OCI-LY1 (cell line): ENCODE results near the gene CBX4.
A peak's percentile ranks its signal among the peaks of the same experiment; 100 is the strongest.

Experiments
- H2AFZ ChIP-seq: fragments of 200-600 bp; sonication (generic), shearing (Covaris generic); 2 replicates; pipeline ENCODE4 v1.6.0; 2014; ENCODE audit warnings: antibody characterized with exemption, mild to moderate bottlenecking, low read length
- H3F3A ChIP-seq: fragments of 200-600 bp; sonication (generic), shearing (Covaris generic); 2 replicates; pipeline ENCODE4 v1.6.0; 2014; ENCODE audit warnings: mild to moderate bottlenecking, antibody characterized with exemption, low read length, moderate library complexity; ENCODE audit not compliant: insufficient read depth
- H3K27ac ChIP-seq: fragments of 200-600 bp; sonication (generic); 2 replicates; pipeline ENCODE4 v1.5.1; 2014; ENCODE audit warnings: low read length, mixed run types, mild to moderate bottlenecking, low read depth; ENCODE audit not compliant: poor library complexity, severe bottlenecking
- H3K27me3 ChIP-seq: fragments of 200-600 bp; sonication (generic); 2 replicates; pipeline ENCODE4 v1.6.0; 2014; ENCODE audit warnings: antibody characterized with exemption, mild to moderate bottlenecking, low read length, moderate library complexity; ENCODE audit not compliant: insufficient read depth
- H3K36me3 ChIP-seq: fragments of 200-600 bp; sonication (generic); 2 replicates; pipeline ENCODE4 v1.6.1; 2014; ENCODE audit warnings: mild to moderate bottlenecking, antibody characterized with exemption, low read length, moderate library complexity, mixed read lengths; ENCODE audit not compliant: insufficient read depth
- H3K4me1 ChIP-seq: fragments of 200-600 bp; sonication (generic); 2 replicates; pipeline ENCODE4 v1.5.1; 2014; ENCODE audit warnings: mild to moderate bottlenecking, low read length, moderate library complexity; ENCODE audit not compliant: insufficient read depth, severe bottlenecking
- H3K4me2 ChIP-seq: fragments of 200-600 bp; sonication (generic), shearing (Covaris generic); 2 replicates; pipeline ENCODE4 v1.6.1; 2014; ENCODE audit warnings: low read length
- H3K4me3 ChIP-seq: fragments of 200-600 bp; sonication (generic); 2 replicates; pipeline ENCODE4 v1.5.1; 2014; ENCODE audit warnings: low read length, low read depth, mild to moderate bottlenecking, mixed read lengths; ENCODE audit not compliant: poor library complexity, severe bottlenecking
- H3K79me2 ChIP-seq: fragments of 200-600 bp; shearing (Covaris generic); 2 replicates; pipeline ENCODE4 v1.6.1; 2016; ENCODE audit warnings: mixed run types, low read length, mixed read lengths; ENCODE audit not compliant: insufficient read depth
- H3K9ac ChIP-seq: fragments of 200-600 bp; sonication (generic), shearing (Covaris generic); 2 replicates; pipeline ENCODE4 v1.6.1; 2014; ENCODE audit warnings: mild to moderate bottlenecking, low read length, mixed read lengths
- H3K9me2 ChIP-seq: fragments of 200-600 bp; sonication (generic), shearing (Covaris generic); 2 replicates; pipeline ENCODE4 v1.6.1; 2014; ENCODE audit warnings: low read depth, mild to moderate bottlenecking, low read length, mixed read lengths
- H3K9me3 ChIP-seq: fragments of 200-600 bp; shearing (Covaris generic); 2 replicates; pipeline ENCODE4 v1.6.1; 2014; ENCODE audit warnings: low read length, mixed read lengths
- H4K20me1 ChIP-seq: fragments of 200-600 bp; sonication (generic), shearing (Covaris generic); 2 replicates; pipeline ENCODE4 v1.6.0; 2016; ENCODE audit warnings: mild to moderate bottlenecking, low read length; ENCODE audit not compliant: insufficient read depth
- EZH2 ChIP-seq: fragments of 200-600 bp; sonication (generic), shearing (Covaris generic); IDR thresholded peaks from 2 replicates; pipeline ENCODE4 v1.8.0; 2017; ENCODE audit warnings: borderline replicate concordance, mixed run types, mild to moderate bottlenecking, antibody characterized with exemption, low read length, moderate library complexity, mixed read lengths
- TF ChIP-seq, protein P1 (sequence below): fragments of 200-600 bp; sonication (generic), shearing (Covaris generic); IDR thresholded peaks from 2 replicates; pipeline ENCODE4 v1.5.1; 2017; ENCODE audit warnings: mild to moderate bottlenecking, antibody characterized with exemption, low read length, moderate library complexity, mixed read lengths

CBX4 gene

GRCh38 chr17:79836510-79836971, 2.7 kb downstream of the CBX4 start:
- H3K27me3 ChIP-seq = no peaks in the 10 kb centered on the region
- no peak overlapping the region for H2AFZ ChIP-seq
- TF ChIP-seq, protein P1, sequence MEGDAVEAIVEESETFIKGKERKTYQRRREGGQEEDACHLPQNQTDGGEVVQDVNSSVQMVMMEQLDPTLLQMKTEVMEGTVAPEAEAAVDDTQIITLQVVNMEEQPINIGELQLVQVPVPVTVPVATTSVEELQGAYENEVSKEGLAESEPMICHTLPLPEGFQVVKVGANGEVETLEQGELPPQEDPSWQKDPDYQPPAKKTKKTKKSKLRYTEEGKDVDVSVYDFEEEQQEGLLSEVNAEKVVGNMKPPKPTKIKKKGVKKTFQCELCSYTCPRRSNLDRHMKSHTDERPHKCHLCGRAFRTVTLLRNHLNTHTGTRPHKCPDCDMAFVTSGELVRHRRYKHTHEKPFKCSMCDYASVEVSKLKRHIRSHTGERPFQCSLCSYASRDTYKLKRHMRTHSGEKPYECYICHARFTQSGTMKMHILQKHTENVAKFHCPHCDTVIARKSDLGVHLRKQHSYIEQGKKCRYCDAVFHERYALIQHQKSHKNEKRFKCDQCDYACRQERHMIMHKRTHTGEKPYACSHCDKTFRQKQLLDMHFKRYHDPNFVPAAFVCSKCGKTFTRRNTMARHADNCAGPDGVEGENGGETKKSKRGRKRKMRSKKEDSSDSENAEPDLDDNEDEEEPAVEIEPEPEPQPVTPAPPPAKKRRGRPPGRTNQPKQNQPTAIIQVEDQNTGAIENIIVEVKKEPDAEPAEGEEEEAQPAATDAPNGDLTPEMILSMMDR = no peak
- no peak for TF ChIP-seq EZH2
- no peaks in the 10 kb centered on the region for H3F3A ChIP-seq
- H4K20me1 ChIP-seq = no peaks in the 10 kb centered on the region
- peaks cover 41% of the 10 kb centered on the region for H3K36me3 ChIP-seq
- no peaks in the 10 kb centered on the region; the same call in 1 of the 2 replicates for H3K79me2 ChIP-seq
- H3K27ac ChIP-seq = peak overlapping the region; percentile 90
- peak overlapping the region; percentile 68 for H3K4me2 ChIP-seq
- H3K9ac ChIP-seq = peak overlapping the region; percentile 52; the same call in 1 of the 2 replicates
- peak overlapping the region; percentile 73 for H3K4me3 ChIP-seq
- no peaks in the 10 kb centered on the region for H3K9me3 ChIP-seq
- H3K4me1 ChIP-seq = peaks cover 22% of the 10 kb centered on the region
- no peaks in the 10 kb centered on the region for H3K9me2 ChIP-seq

GRCh38 chr17:79835953-79836509, 3.2 kb downstream of the CBX4 start:
- no peaks in the 10 kb centered on the region for H3K9me2 ChIP-seq
- peak overlapping the region; percentile 73 for H3K4me3 ChIP-seq
- no peaks in the 10 kb centered on the region for H4K20me1 ChIP-seq
- H2AFZ ChIP-seq = no peak overlapping the region
- peaks cover 22% of the 10 kb centered on the region for H3K4me1 ChIP-seq
- no peak for TF ChIP-seq EZH2
- TF ChIP-seq, protein P1 = no peak
- H3K36me3 ChIP-seq = peaks cover 41% of the 10 kb centered on the region
- H3K9me3 ChIP-seq = no peaks in the 10 kb centered on the region
- peak overlapping the region; percentile 68 for H3K4me2 ChIP-seq
- H3K27ac ChIP-seq = peak overlapping the region; percentile 90
- H3K79me2 ChIP-seq = no peaks in the 10 kb centered on the region; the same call in 1 of the 2 replicates
- H3F3A ChIP-seq = no peaks in the 10 kb centered on the region
- peak overlapping the region; percentile 52; the same call in 1 of the 2 replicates for H3K9ac ChIP-seq
- no peaks in the 10 kb centered on the region for H3K27me3 ChIP-seq

- Histone ChIP-seq H3K79me2 (no peaks in the 10 kb centered on the region; the same call in 1 of the 2 replicates), H2AFZ (no peak overlapping the region), H3K9ac (no peak overlapping the region), H3K4me3 (no peak overlapping the region), H4K20me1 (no peaks in the 10 kb centered on the region), H3K9me2 (no peaks in the 10 kb centered on the region), H3K9me3 (no peaks in the 10 kb centered on the region), H3K27me3 (no peaks in the 10 kb centered on the region), H3K36me3 (peaks cover 41% of the 10 kb centered on the region), H3F3A (no peaks in the 10 kb centered on the region), H3K4me1 (peaks cover 22% of the 10 kb centered on the region), H3K27ac (no peak overlapping the region), H3K4me2 (no peak overlapping the region)
- TF ChIP-seq, protein P1 = no peak
- no peak for TF ChIP-seq EZH2
These were observed 3.8 kb downstream of the CBX4 start for GRCh38 chr17:79835470-79835899.
